ENCODE measurements around the gene MEGF11.

DNA sequence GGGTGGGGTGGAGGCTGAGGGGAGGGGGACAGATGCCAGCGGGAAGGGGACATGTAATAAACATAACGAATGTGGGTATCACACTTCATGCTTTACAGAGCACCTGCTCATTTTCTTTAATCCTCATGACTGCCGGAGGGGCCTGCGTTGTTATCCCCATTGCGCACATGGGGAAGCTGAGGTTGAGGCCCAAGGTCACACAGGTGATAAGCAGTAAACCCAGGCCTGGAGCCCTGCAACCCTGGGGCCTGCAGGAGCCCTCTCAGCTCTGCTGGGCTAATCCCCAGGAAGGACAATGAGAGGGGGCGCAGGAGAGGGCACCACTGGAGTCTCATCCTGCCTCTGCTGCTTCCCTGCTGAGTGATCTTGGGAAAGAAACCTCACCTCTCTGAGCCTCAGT, 64.3 kb downstream of the MEGF11 start:
- no peak for TF ChIP-seq EZH2phosphoT487 (IDR thresholded peaks at IDR 0.05; ENCODE audit: borderline replicate concordance, low read length)
- TF ChIP-seq CTCF (conservative IDR thresholded peaks at IDR 0.05; ENCODE audit: low read depth, low read length): no peak
- TF ChIP-seq EZH2 (IDR thresholded peaks at IDR 0.05; ENCODE audit: low read length, unreplicated experiment): no peak
